Neural cell (in vitro differentiated cells): Measurements from ENCODE around the gene ENAH.

Source experiments
- EZH2 ChIP-seq: fragments of 200-600, 300-800 bp; shearing (Covaris generic), sonication (generic); IDR thresholded peaks from 2 replicates; pipeline ENCODE4 v1.6.1; 2014; ENCODE audit warnings: antibody characterized with exemption, low read length, borderline replicate concordance, mild to moderate bottlenecking; ENCODE audit not compliant: insufficient read depth, poor library complexity, severe bottlenecking
- MXI1 ChIP-seq: fragments of 450-650 bp; conservative IDR thresholded peaks from 2 replicates; pipeline ENCODE4 v1.6.1; 2014; ENCODE audit warnings: antibody characterized with exemption, mild to moderate bottlenecking; ENCODE audit not compliant: poor library complexity, severe bottlenecking
- POLR2AphosphoS5 ChIP-seq: IDR thresholded peaks from 2 replicates; pipeline ENCODE4 v1.6.1; 2012
- TF ChIP-seq, protein P1 (sequence below): fragments of 450-650 bp; IDR thresholded peaks from 2 replicates; pipeline ENCODE4 v1.5.1; 2014; ENCODE audit warnings: antibody characterized with exemption, mild to moderate bottlenecking, moderate library complexity; ENCODE audit not compliant: poor library complexity, severe bottlenecking

GRCh38 chr1:225559902-225560301 lies 93.0 kb downstream of the ENAH start:
- TF ChIP-seq MXI1 (no peak), EZH2 (no peak), POLR2AphosphoS5 (no peak)
- TF ChIP-seq, protein P1, sequence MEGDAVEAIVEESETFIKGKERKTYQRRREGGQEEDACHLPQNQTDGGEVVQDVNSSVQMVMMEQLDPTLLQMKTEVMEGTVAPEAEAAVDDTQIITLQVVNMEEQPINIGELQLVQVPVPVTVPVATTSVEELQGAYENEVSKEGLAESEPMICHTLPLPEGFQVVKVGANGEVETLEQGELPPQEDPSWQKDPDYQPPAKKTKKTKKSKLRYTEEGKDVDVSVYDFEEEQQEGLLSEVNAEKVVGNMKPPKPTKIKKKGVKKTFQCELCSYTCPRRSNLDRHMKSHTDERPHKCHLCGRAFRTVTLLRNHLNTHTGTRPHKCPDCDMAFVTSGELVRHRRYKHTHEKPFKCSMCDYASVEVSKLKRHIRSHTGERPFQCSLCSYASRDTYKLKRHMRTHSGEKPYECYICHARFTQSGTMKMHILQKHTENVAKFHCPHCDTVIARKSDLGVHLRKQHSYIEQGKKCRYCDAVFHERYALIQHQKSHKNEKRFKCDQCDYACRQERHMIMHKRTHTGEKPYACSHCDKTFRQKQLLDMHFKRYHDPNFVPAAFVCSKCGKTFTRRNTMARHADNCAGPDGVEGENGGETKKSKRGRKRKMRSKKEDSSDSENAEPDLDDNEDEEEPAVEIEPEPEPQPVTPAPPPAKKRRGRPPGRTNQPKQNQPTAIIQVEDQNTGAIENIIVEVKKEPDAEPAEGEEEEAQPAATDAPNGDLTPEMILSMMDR = no peak
